GM21717 (cell line): ENCODE data around the gene PIM3.

Source experiments
- ATAC-seq: cut with Tn5 transposase; IDR thresholded peaks from one replicate; pipeline ENCODE4 v1.9.1; 2021; ENCODE audit warnings: mild to moderate bottlenecking, moderate library complexity; ENCODE audit not compliant: unreplicated experiment

PIM3 gene

GRCh38 chr22:49927483-49928184, 32.9 kb upstream of the PIM3 start:
- ATAC-seq: no peak

DNA sequence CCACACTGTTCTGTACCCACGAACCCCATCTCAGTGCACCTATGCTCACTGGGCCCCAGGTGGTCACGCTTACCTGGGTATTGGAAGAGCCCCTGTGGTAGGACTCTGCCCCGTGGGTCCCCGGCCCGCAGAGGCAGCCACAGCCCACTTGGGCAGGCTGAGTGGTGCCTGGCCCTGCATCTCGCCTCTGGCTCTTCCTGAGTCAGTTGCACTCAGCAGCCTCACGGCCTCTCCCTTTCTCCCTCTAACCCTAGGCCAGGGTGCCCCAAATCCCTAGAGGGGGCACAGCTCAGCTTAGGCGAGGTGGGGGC, 32.4 kb upstream of the PIM3 start:
- ATAC-seq: no peak

GRCh38 chr22:49928555-49929210, 31.9 kb upstream of the PIM3 start:
- ATAC-seq: no peak

DNA sequence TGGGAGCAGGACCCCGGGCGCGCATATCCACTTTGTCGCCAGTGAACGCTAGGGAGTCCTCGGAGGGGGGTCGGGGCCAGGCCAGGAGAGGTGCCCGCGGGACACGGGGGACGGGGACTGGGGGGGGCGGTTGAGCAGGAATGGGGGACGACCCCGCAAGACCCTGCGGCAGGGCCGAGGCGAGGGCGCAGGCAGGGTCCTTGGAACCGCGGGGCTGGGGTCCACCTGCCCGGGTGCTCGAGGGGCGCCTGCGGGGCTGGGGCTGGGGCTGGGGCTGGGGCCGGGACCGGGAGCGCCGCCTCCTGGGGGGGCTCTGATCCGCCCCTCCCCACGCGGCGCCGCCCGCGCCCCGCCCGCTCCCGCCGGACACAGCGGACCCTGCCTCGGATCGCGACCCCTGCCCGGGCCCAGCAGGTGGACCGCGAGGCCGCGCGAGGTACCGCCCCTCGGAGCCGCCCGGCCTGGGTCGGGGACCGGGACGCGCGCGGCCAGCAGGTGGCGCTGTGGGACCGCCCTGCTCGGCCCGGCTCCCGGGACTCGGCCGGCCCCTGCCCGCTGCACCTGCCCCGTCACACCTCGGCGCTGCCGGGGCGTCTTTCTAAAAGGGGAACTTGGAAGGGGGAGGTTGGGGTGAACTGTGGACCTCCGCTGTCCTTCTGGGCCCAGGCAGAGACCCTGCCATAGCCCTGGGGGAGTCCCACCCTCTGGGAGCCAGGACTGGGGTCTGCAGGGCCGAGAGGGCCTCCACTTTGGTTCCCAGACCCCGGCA, 31.2 kb upstream of the PIM3 start:
- no peak for ATAC-seq

GRCh38 chr22:49929994-49930575, 30.5 kb upstream of the PIM3 start:
- no peak for ATAC-seq

DNA sequence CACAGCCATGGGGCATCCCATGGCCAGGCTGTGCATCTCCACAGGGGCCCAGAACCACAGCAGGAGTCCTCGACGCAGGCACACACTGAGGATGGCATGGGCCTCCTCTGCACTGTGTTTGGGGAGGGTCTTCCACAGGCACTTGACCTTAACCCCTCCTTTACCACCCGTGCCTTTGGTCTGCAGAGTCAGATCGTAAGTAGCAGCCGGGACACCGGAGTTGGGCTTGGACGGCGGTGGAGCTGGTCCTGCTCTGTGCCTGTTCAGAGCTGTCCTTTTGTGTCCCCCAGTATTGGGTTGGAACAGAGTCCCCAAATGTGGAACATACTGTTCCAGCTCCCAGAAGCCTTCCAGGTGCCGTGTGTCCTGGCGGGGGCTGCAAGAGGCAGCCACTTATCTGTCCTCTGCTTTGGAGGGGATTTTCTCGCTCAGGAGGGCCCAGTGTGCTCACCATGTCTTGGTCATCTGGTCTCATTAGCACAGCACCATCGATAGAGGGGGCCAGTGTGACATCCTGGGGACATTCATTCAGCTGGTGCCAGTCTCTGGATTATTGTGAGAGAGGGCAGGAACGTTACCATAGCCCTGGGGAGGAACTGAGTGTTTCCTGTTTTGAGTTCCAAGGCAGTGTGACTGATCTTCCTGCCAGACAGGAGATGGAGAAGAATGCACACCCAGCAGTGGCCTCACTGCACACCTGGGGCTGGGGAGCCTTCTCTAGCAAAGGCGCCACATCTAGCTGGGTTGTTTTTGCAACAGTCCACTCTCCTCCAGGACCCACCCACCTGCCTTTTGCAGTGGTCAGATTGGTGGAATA, 29.8 kb upstream of the PIM3 start:
- no peak for ATAC-seq

GRCh38 chr22:49933236-49934159, 27.1 kb upstream of the PIM3 start:
- ATAC-seq: no peak

GRCh38 chr22:49934160-49934890, 26.2 kb upstream of the PIM3 start:
- ATAC-seq: no peak

GRCh38 chr22:49934891-49935557, 25.5 kb upstream of the PIM3 start:
- ATAC-seq: no peak

GRCh38 chr22:49935561-49935960, 25.0 kb upstream of the PIM3 start:
- no peak for ATAC-seq

DNA sequence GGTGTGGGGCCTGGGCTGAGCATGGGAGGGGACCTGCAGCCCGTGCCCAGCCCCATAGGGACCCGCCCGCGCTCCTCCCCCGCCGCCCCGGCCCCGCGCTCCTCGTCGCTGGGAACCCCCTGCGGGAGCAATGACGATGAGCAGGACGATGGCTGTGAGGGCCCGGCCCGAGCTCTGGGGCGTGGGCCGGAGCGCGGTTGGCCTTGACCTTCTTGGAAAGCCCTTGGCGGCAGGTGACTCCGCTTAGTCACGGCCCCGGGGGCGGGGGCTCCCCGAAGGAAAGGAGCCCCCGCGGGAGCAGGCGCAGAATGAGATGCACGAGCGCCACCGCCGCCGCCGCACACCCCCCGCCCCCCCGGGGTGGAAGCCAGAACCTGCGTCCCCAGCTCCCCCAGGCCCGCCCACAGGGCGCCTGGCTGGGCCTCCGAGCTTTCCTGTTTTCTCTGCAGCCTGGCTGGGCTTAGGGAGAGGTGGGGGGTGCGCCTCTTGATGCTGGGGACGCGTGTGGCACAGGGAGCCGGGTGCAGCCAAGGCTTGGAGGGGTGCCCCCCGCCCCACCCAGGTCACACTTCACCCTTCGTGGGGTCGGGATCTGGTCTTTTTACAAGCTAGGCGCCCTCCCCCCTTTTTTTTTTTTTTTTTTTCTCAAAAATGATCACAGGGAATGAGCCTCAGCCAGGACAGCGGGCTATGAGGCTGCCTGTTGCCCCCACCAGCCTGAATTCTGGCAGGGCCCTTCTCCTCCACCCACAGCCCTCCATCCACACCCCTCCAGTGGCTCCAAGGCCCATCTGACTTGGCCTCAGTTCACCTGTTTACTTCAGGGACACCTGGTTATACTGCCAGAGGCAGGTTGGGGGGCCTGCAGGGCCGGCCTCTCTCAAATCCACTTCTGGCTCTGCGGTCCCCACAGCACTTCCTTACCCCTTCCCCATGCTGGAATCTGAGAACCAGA, 24.3 kb upstream of the PIM3 start:
- peak; percentile 45 for ATAC-seq

DNA sequence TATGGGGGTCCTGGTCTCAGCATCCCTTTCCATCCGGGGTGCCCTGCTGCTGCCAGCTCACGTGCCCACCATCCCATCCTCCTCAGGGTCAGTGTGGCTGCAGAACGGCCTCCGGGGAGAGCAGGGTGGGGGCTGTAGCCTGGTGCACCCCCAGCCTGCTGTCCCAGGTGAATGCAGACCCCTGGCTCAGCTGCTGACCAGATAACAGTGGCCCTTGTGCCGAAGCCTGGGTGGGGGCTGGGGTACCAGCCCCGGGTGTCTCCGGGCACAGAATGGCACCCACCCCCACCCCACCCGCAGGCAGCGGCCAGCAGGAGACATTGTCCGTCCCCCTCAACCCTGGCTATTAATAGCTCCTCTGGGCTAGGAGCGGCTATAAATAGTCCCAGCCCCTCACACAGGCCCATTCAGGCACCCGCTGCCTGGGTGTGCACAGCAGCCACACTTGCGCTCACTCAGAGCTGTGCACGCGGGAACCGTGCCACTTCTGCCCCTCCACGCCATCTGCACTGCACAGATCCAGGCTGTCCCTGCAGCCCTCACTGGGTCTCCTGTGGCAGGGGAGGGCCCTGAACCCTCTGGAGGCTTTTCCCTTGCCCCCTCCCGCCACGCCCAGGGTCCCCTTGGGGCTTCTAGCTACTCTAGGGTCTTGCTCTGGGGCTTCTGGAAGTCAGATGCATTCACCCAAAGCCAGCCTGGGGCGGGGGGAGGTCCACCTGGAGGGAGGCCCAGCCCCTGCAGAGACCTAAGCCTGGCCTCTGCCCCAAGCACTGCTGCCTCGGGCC, 23.4 kb upstream of the PIM3 start:
- no peak for ATAC-seq

- ATAC-seq: no peak
Measured at GRCh38 chr22:49937758-49938564, 22.6 kb upstream of the PIM3 start.

- no peak for ATAC-seq
Measured at GRCh38 chr22:49938565-49939136, 21.9 kb upstream of the PIM3 start.

DNA sequence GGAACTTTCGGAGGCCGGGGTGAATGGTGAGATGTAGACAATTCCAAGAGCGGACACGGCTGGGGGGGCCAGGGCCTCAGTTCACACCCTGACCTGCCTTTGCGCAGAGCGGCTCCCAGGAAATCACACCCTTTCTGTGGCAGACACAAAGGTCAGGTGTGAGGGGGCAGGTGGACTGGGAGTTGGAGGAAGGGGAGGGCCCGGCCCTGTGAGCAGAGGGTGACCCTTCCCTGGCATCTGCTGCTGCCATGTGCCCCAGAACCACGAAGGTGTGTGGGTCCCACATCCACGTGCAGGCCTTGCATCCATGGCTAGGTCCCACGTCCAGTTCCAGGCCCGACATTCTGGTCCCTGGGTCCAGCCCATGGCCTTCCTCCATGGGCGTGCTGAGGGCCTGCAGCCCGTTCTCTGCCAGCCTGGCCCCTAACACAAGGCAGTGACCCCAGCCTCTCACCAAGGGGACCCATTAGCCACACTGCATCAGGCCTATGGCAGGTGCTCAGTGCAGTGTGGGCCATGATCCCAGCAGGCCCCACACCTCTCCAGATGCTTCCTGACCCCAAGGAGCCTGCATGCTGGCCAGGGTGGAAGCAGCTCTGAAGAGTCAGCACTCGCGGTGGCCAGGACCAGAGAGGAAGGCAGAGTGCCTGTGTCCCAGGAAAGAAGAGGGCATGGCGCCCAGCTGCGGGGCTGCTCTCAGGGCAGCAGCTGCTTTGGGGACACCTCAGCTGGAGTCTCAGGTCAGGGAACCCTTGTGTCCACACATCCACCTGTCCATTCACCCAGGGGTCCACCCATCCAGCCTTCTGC, 18.9 kb upstream of the PIM3 start:
- ATAC-seq: no peak
